DMS 273 treated with DMSO at 0.1 percent for 48 hours (cell line): Measurements from ENCODE around the gene SLC9B1.

ENCODE experiments used
- DNase-seq: peaks from one replicate; lab custom pipeline; 2025; lab: John Stamatoyannopoulos, UW

Gene SLC9B1

GRCh38 chr4:103019308-103020124, at the start of gene SLC9B1:
TSS of gene SLC9B1 (minus strand) at chr4:103019705. CDS start at chr4:102991711, 27,994 bp downstream.
- DNase-seq, result peak; percentile 69

GRCh38 chr4:103067841-103068547, 48.5 kb upstream of the SLC9B1 start:
- DNase-seq, result no peak

GRCh38 chr4:103060453-103061148, 41.1 kb upstream of the SLC9B1 start:
- DNase-seq, result no peak

- no peak for DNase-seq
Observed at GRCh38 chr4:103054030-103054429, 34.5 kb upstream of the SLC9B1 start.

GRCh38 chr4:103052779-103053178, 33.3 kb upstream of the SLC9B1 start:
- no peak for DNase-seq

- no peak for DNase-seq
Observed at GRCh38 chr4:103052145-103052544, 32.6 kb upstream of the SLC9B1 start.

- DNase-seq, result no peak
Observed at GRCh38 chr4:103050736-103051436, 31.4 kb upstream of the SLC9B1 start.

- DNase-seq, result no peak
Observed at GRCh38 chr4:103046416-103047290, 27.1 kb upstream of the SLC9B1 start.

- no peak for DNase-seq
Observed at GRCh38 chr4:103044183-103044582, 24.7 kb upstream of the SLC9B1 start.

- DNase-seq, result no peak
Observed at GRCh38 chr4:103036169-103036568, 16.7 kb upstream of the SLC9B1 start.

- DNase-seq, result no peak
Observed at GRCh38 chr4:103032574-103032973, 13.1 kb upstream of the SLC9B1 start.

- DNase-seq, result no peak
Observed at GRCh38 chr4:103030791-103031190, 11.3 kb upstream of the SLC9B1 start.

- DNase-seq, result no peak
Observed at GRCh38 chr4:103029300-103029699, 9.8 kb upstream of the SLC9B1 start.

GRCh38 chr4:103026868-103027267, 7.4 kb upstream of the SLC9B1 start:
- DNase-seq, result no peak

GRCh38 chr4:103024996-103025395, 5.5 kb upstream of the SLC9B1 start:
- DNase-seq, result no peak

GRCh38 chr4:103021120-103021519, 1.6 kb upstream of the SLC9B1 start:
- no peak for DNase-seq

- peak; percentile 39 for DNase-seq
Observed at GRCh38 chr4:103018391-103019307, 856 bp downstream of the SLC9B1 start.

- no peak for DNase-seq
Observed at GRCh38 chr4:103012551-103012950, 7.0 kb downstream of the SLC9B1 start.

- DNase-seq, result no peak
Observed at GRCh38 chr4:103012060-103012459, 7.4 kb downstream of the SLC9B1 start.
